ENCODE measurements around the gene AK2.

Gene AK2

GRCh38 chr1:33050221-33051076 lies 13.8 kb upstream of the AK2 start:
- Histone ChIP-seq H3K79me2 (ENCODE audit: control insufficient read depth, insufficient read depth, low read length, poor library complexity) (no peaks in the 10 kb centered on the region), H3K9ac (ENCODE audit: low read length) (no peak overlapping the region), H3K79me1 (ENCODE audit: low read length) (no peaks in the 10 kb centered on the region), H3K4me1 (ENCODE audit: control insufficient read depth in 1 of 2, insufficient read depth in 2 of 2, low read length in 2 of 2) (peaks cover 5 to 7% of the 10 kb centered on the region in 2 experiments), H2BK5ac (ENCODE audit: low read depth, low read length, poor library complexity) (no peak overlapping the region), H3K14ac (ENCODE audit: low read length) (no peak overlapping the region), H2AFZ (ENCODE audit: insufficient read depth, low read length, poor library complexity) (no peak overlapping the region), H3K4me2 (ENCODE audit: low read length) (no peak overlapping the region), H3K27me3 (ENCODE audit: insufficient read depth, low read length) (no peaks in the 10 kb centered on the region), H2BK12ac (ENCODE audit: low read length) (no peak overlapping the region), H3K23ac (ENCODE audit: low read length) (no peak overlapping the region), H3K27ac (ENCODE audit: low read depth, low read length) (no peak overlapping the region), H3K4ac (ENCODE audit: low read depth, low read length) (no peak overlapping the region), H4K91ac (ENCODE audit: low read depth, low read length) (no peak overlapping the region), H4K8ac (ENCODE audit: low read depth, low read length) (no peak overlapping the region), H2AK5ac (ENCODE audit: low read length) (no peak overlapping the region), H3K18ac (ENCODE audit: low read length) (no peak overlapping the region), H4K12ac (ENCODE audit: low read depth, low read length) (no peak overlapping the region), H3K9me3 (ENCODE audit: insufficient read depth, low read depth, low read length) (no peaks in the 10 kb centered on the region), H2BK120ac (ENCODE audit: insufficient read depth, low read length, poor library complexity) (no peak overlapping the region), H3K4me3 (ENCODE audit: low read depth, low read length) (no peak overlapping the region), H3K36me3 (ENCODE audit: control insufficient read depth in 1 of 2, insufficient read depth in 2 of 2, low read length in 2 of 2) (no peaks in the 10 kb centered on the region)
- no CpG with 5 or more reads among the region's 17 CpGs for whole genome bisulfite sequencing (ENCODE audit: extremely low coverage, insufficient coverage, insufficient read length)
- DNase-seq = peak; percentile 27 to 43

DNA sequence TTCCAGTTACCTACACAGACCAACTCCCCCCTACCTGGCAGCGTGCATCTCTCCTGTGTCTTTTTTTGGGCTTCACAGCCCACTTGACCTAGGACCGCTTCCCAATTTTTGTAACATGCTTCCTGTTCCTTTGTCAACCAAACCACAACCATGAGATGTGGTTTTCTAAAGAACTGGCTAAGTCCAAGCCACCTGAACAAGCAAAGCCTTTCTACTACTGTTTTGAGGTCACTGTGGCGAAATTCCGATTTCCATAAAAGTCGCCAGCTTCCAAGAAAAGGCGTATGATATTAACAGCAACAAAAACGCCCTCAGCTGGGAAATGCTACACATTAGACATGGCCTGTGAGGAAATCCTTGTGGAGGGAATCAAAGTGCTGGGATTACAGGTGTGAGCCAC lies 12.7 kb upstream of the AK2 start:
- peaks cover 2 to 5% of the 10 kb centered on the region in 2 experiments for H3K4me1 ChIP-seq (ENCODE audit: control insufficient read depth in 1 of 2, insufficient read depth in 2 of 2, low read length in 2 of 2)
- H4K8ac ChIP-seq (ENCODE audit: low read depth, low read length) = no peak overlapping the region
- H3K9ac ChIP-seq (ENCODE audit: low read length) = no peak overlapping the region
- no peak overlapping the region for H3K27ac ChIP-seq (ENCODE audit: low read depth, low read length)
- no peak overlapping the region for H2AK5ac ChIP-seq (ENCODE audit: low read length)
- no peak overlapping the region for H3K18ac ChIP-seq (ENCODE audit: low read length)
- H2BK120ac ChIP-seq (ENCODE audit: insufficient read depth, low read length, poor library complexity) = no peak overlapping the region
- H4K12ac ChIP-seq (ENCODE audit: low read depth, low read length) = no peak overlapping the region
- no peak overlapping the region for H2AFZ ChIP-seq (ENCODE audit: insufficient read depth, low read length, poor library complexity)
- no peaks in the 10 kb centered on the region for H3K9me3 ChIP-seq (ENCODE audit: insufficient read depth, low read depth, low read length)
- no peaks in the 10 kb centered on the region for H3K27me3 ChIP-seq (ENCODE audit: insufficient read depth, low read length)
- no CpG with 5 or more reads among the region's 7 CpGs for WGBS (ENCODE audit: extremely low coverage, insufficient coverage, insufficient read length)
- H2BK12ac ChIP-seq (ENCODE audit: low read length) = no peak overlapping the region
- no peak overlapping the region for H4K91ac ChIP-seq (ENCODE audit: low read depth, low read length)
- no peak overlapping the region for H3K4me3 ChIP-seq (ENCODE audit: low read depth, low read length)
- H3K4ac ChIP-seq (ENCODE audit: low read depth, low read length) = no peak overlapping the region
- H3K4me2 ChIP-seq (ENCODE audit: low read length) = no peak overlapping the region
- no peaks in the 10 kb centered on the region for H3K36me3 ChIP-seq (ENCODE audit: control insufficient read depth in 1 of 2, insufficient read depth in 2 of 2, low read length in 2 of 2)
- H2BK5ac ChIP-seq (ENCODE audit: low read depth, low read length, poor library complexity) = no peak overlapping the region
- H3K14ac ChIP-seq (ENCODE audit: low read length) = no peak overlapping the region
- no peak overlapping the region for H3K23ac ChIP-seq (ENCODE audit: low read length)
- no peaks in the 10 kb centered on the region for H3K79me2 ChIP-seq (ENCODE audit: control insufficient read depth, insufficient read depth, low read length, poor library complexity)
- DNase-seq = no peak
- no peaks in the 10 kb centered on the region for H3K79me1 ChIP-seq (ENCODE audit: low read length)

- Histone ChIP-seq H2AK5ac (ENCODE audit: low read length) (no peak overlapping the region), H3K9me3 (ENCODE audit: insufficient read depth, low read depth, low read length) (no peaks in the 10 kb centered on the region), H3K27ac (ENCODE audit: low read depth, low read length) (no peak overlapping the region), H3K79me2 (ENCODE audit: control insufficient read depth, insufficient read depth, low read length, poor library complexity) (no peaks in the 10 kb centered on the region), H3K4me3 (ENCODE audit: low read depth, low read length) (no peak overlapping the region), H2BK120ac (ENCODE audit: insufficient read depth, low read length, poor library complexity) (no peak overlapping the region), H4K91ac (ENCODE audit: low read depth, low read length) (no peak overlapping the region), H3K4me1 (ENCODE audit: control insufficient read depth in 1 of 2, insufficient read depth in 2 of 2, low read length in 2 of 2) (peaks cover 2 to 5% of the 10 kb centered on the region in 2 experiments), H3K9ac (ENCODE audit: low read length) (no peak overlapping the region), H4K8ac (ENCODE audit: low read depth, low read length) (no peak overlapping the region), H3K18ac (ENCODE audit: low read length) (no peak overlapping the region), H2BK12ac (ENCODE audit: low read length) (no peak overlapping the region), H3K14ac (ENCODE audit: low read length) (no peak overlapping the region), H3K4me2 (ENCODE audit: low read length) (no peak overlapping the region), H2BK5ac (ENCODE audit: low read depth, low read length, poor library complexity) (no peak overlapping the region), H4K12ac (ENCODE audit: low read depth, low read length) (no peak overlapping the region), H3K79me1 (ENCODE audit: low read length) (no peaks in the 10 kb centered on the region), H3K36me3 (ENCODE audit: control insufficient read depth in 1 of 2, insufficient read depth in 2 of 2, low read length in 2 of 2) (no peaks in the 10 kb centered on the region), H3K23ac (ENCODE audit: low read length) (no peak overlapping the region), H3K4ac (ENCODE audit: low read depth, low read length) (no peak overlapping the region), H2AFZ (ENCODE audit: insufficient read depth, low read length, poor library complexity) (no peak overlapping the region), H3K27me3 (ENCODE audit: insufficient read depth, low read length) (no peaks in the 10 kb centered on the region)
- no CpG with 5 or more reads among the region's 3 CpGs for WGBS (ENCODE audit: extremely low coverage, insufficient coverage, insufficient read length)
- DNase-seq = no peak
These were observed 11.7 kb upstream of the AK2 start for GRCh38 chr1:33048426-33048825.

DNA sequence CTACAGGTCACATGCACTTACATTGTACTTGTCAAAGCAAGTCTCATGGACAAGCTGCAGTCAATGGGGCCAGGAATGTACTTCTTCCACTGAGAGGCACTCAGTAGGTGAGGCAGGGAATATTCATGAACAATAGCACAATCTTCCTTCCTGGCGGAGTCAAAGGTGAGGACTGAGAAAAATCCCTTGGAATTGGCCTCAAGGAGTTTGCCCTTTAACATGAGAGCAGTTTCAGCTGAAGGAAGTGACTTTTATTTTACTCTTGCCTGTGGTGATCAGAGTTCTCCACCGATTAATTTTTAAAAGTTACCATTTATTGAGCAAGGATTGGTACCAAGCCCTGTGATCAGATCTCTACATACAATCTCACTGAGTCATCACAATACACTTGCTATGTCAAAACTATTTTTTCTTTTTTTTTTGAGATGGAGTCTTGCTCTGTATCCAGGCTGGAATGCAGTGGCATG lies 11.2 kb upstream of the AK2 start:
- peak overlapping the region; percentile 29 for H3K27ac ChIP-seq (ENCODE audit: low read depth, low read length)
- H2BK120ac ChIP-seq (ENCODE audit: insufficient read depth, low read length, poor library complexity) = no peak overlapping the region
- H2AFZ ChIP-seq (ENCODE audit: insufficient read depth, low read length, poor library complexity) = no peak overlapping the region
- no peak overlapping the region for H4K91ac ChIP-seq (ENCODE audit: low read depth, low read length)
- H3K4me2 ChIP-seq (ENCODE audit: low read length) = no peak overlapping the region
- H4K8ac ChIP-seq (ENCODE audit: low read depth, low read length) = no peak overlapping the region
- H3K4me1 ChIP-seq (ENCODE audit: control insufficient read depth in 1 of 2, insufficient read depth in 2 of 2, low read length in 2 of 2) = peaks cover 2 to 5% of the 10 kb centered on the region in 2 experiments
- H3K14ac ChIP-seq (ENCODE audit: low read length) = no peak overlapping the region
- no peaks in the 10 kb centered on the region for H3K79me1 ChIP-seq (ENCODE audit: low read length)
- no peaks in the 10 kb centered on the region for H3K9me3 ChIP-seq (ENCODE audit: insufficient read depth, low read depth, low read length)
- no peak overlapping the region for H3K4ac ChIP-seq (ENCODE audit: low read depth, low read length)
- H3K9ac ChIP-seq (ENCODE audit: low read length) = no peak overlapping the region
- no peak overlapping the region for H2BK12ac ChIP-seq (ENCODE audit: low read length)
- H3K4me3 ChIP-seq (ENCODE audit: low read depth, low read length) = no peak overlapping the region
- H3K23ac ChIP-seq (ENCODE audit: low read length) = no peak overlapping the region
- H2AK5ac ChIP-seq (ENCODE audit: low read length) = no peak overlapping the region
- no peak overlapping the region for H4K12ac ChIP-seq (ENCODE audit: low read depth, low read length)
- no peaks in the 10 kb centered on the region for H3K27me3 ChIP-seq (ENCODE audit: insufficient read depth, low read length)
- DNase-seq = peak; percentile 50 to 72
- no peaks in the 10 kb centered on the region for H3K36me3 ChIP-seq (ENCODE audit: control insufficient read depth in 1 of 2, insufficient read depth in 2 of 2, low read length in 2 of 2)
- H3K18ac ChIP-seq (ENCODE audit: low read length) = no peak overlapping the region
- H3K79me2 ChIP-seq (ENCODE audit: control insufficient read depth, insufficient read depth, low read length, poor library complexity) = no peaks in the 10 kb centered on the region
- WGBS (ENCODE audit: extremely low coverage, insufficient coverage, insufficient read length) = no CpG with 5 or more reads among the region's 2 CpGs
- H2BK5ac ChIP-seq (ENCODE audit: low read depth, low read length, poor library complexity) = no peak overlapping the region

Data from trophoblast cell (in vitro differentiated cells and primary cell).